Measurements from ENCODE around the gene RAB43. TPM values are rescaled to one million over a fixed set of nuclear protein-coding genes. Genes with fewer than 3 reads are reported as not detected.
"Not testable (repeated sequence)": the region's sequence is repeated elsewhere in the genome, so short reads cannot be mapped to it uniquely, and the experiment has no call there.

Gene RAB43
- polyA plus RNA-seq (2013), result 5.0 TPM

- WGBS (ENCODE audit: insufficient coverage), result 5% methylated on average over 47 of the region's 60 CpGs
These were observed at the start of gene RAB43 for GRCh38 chr3:129121792-129122411. Gene RAB43 (minus strand): TSS chr3:129121804. CDS start chr3:129121489, 315 bp downstream.

GRCh38 chr3:129166579-129167332, 45.2 kb upstream of the RAB43 start:
- 97% methylated on average over 10 of the region's 15 CpGs for WGBS (ENCODE audit: insufficient coverage)
- peaks cover 0 to 11% (median 10%) of the 10 kb centered on the region in 4 experiments for H3K4me1 ChIP-seq (ENCODE audit: control extremely low read depth in 1 of 4, control insufficient read depth in 4 of 4, insufficient read depth in 4 of 4, low read length in 3 of 4)
- H3K4me3 ChIP-seq (ENCODE audit: control insufficient read depth in 1 of 7, extremely low read depth in 1 of 7, insufficient read depth in 4 of 7, low read depth in 2 of 7, low read length in 6 of 7), result no peak overlapping the region
- H3K9me3 ChIP-seq (ENCODE audit: control extremely low read depth in 1 of 5, control insufficient read depth in 4 of 5, insufficient read depth in 2 of 5, low read depth in 1 of 5, low read length in 4 of 5), result no peaks in the 10 kb centered on the region
- H3K36me3 ChIP-seq (ENCODE audit: control insufficient read depth in 4 of 4, insufficient read depth in 4 of 4, low read length in 3 of 4), result peaks cover 27 to 55% (median 43%) of the 10 kb centered on the region in 4 experiments
- POLR2A ChIA-PET, result no interaction called here
- H3K27me3 ChIP-seq (replicated peaks in 2 of 5; ENCODE audit: control insufficient read depth in 4 of 5, insufficient read depth in 5 of 5, low read length in 4 of 5), result no peaks in the 10 kb centered on the region
- CTCF ChIA-PET, result interaction anchor here (0.9 to 2.0 kb wide), 4 partner anchors 11 to 155 kb away, joined by 3 to 7 read pairs (median 3); no protein-coding TSS in a partner anchor
- no peak overlapping the region for H3K27ac ChIP-seq (ENCODE audit: insufficient read depth in 1 of 2, low read depth in 1 of 2, low read length in 2 of 2, poor library complexity in 1 of 2, severe bottlenecking in 2 of 2)
- no peak for DNase-seq

More at GRCh38 chr3:129121792-129122411, at the start of gene RAB43:
- ChIA-PET CTCF (interaction anchor here (0.5 to 3.1 kb wide), 5 partner anchors 14 to 269 kb away, joined by 3 to 14 read pairs (median 4); no protein-coding TSS in a partner anchor), POLR2A (interaction anchor here (0.6 to 1.3 kb wide), 3 partner anchors 62 to 151 kb away, joined by 3 to 7 read pairs (median 4); partner anchors contain the start of gene CNBP)
- peaks cover 11 to 58% (median 46%) of the 10 kb centered on the region in 4 experiments for H3K4me1 ChIP-seq (ENCODE audit: control extremely low read depth in 1 of 4, control insufficient read depth in 4 of 4, insufficient read depth in 4 of 4, low read length in 3 of 4)
- peaks cover 0 to 6% (median 1%) of the 10 kb centered on the region in 4 experiments for H3K36me3 ChIP-seq (ENCODE audit: control insufficient read depth in 4 of 4, insufficient read depth in 4 of 4, low read length in 3 of 4)
- DNase-seq, result peak; percentile 81 to 88 (median 86)
- H3K27ac ChIP-seq (ENCODE audit: insufficient read depth in 1 of 2, low read depth in 1 of 2, low read length in 2 of 2, poor library complexity in 1 of 2, severe bottlenecking in 2 of 2), result peak within 1 kb of the TSS in 1 of 2 experiments; percentile 66
- H3K9me3 ChIP-seq (ENCODE audit: control extremely low read depth in 1 of 5, control insufficient read depth in 4 of 5, insufficient read depth in 2 of 5, low read depth in 1 of 5, low read length in 4 of 5), result no peaks in the 10 kb centered on the region
- H3K27me3 ChIP-seq (replicated peaks in 2 of 5; ENCODE audit: control insufficient read depth in 4 of 5, insufficient read depth in 5 of 5, low read length in 4 of 5), result no peaks in the 10 kb centered on the region
- H3K4me3 ChIP-seq (ENCODE audit: control insufficient read depth in 1 of 7, extremely low read depth in 1 of 7, insufficient read depth in 4 of 7, low read depth in 2 of 7, low read length in 6 of 7), result peak within 1 kb of the TSS; percentile 58 to 90 (median 78)

- H3K27ac ChIP-seq (ENCODE audit: insufficient read depth in 1 of 2, low read depth in 1 of 2, low read length in 2 of 2, poor library complexity in 1 of 2, severe bottlenecking in 2 of 2); DNase-seq; H3K27me3 ChIP-seq (replicated peaks in 2 of 5; ENCODE audit: control insufficient read depth in 4 of 5, insufficient read depth in 5 of 5, low read length in 4 of 5); H3K4me3 ChIP-seq (ENCODE audit: control insufficient read depth in 1 of 7, extremely low read depth in 1 of 7, insufficient read depth in 4 of 7, low read depth in 2 of 7, low read length in 6 of 7); H3K9me3 ChIP-seq (ENCODE audit: control extremely low read depth in 1 of 5, control insufficient read depth in 4 of 5, insufficient read depth in 2 of 5, low read depth in 1 of 5, low read length in 4 of 5): not testable (repeated sequence)
- Histone ChIP-seq H3K4me1 (ENCODE audit: control extremely low read depth in 1 of 4, control insufficient read depth in 4 of 4, insufficient read depth in 4 of 4, low read length in 3 of 4) (peaks cover 0 to 14% (median 12%) of the 10 kb centered on the region in 4 experiments), H3K36me3 (ENCODE audit: control insufficient read depth in 4 of 4, insufficient read depth in 4 of 4, low read length in 3 of 4) (peaks cover 19 to 44% (median 33%) of the 10 kb centered on the region in 4 experiments)
- ChIA-PET POLR2A (interaction anchor here (0.6 kb wide), 1 partner anchor 15 kb away, joined by 4 read pairs; no protein-coding TSS in a partner anchor), CTCF (interaction anchor here (0.8 to 1.4 kb wide), 3 partner anchors 14 to 154 kb away, joined by 3 read pairs; no protein-coding TSS in a partner anchor)
- 100% methylated on average over 4 of the region's 8 CpGs for WGBS (ENCODE audit: insufficient coverage)
These were observed 44.0 kb upstream of the RAB43 start for GRCh38 chr3:129165594-129165993.

DNA sequence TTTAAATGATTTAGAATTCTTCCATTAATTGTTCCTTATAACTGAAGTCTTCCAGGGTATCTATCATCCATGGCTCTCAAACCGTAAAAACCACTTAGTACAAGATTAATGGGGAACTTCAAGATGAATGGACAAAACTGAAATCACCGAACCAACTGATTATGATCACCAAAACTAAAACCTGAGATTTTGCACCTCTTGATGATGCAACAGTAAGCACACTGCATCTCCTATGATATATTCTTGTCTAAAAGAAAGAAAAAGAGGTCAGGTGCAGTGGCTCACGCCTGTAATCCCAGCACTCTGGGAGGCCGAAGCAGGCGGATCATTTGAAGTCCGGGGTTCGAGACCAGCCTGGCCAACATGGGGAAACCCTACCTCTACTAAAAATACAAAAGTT, 42.9 kb upstream of the RAB43 start:
- Histone ChIP-seq H3K27me3 (replicated peaks in 2 of 5; ENCODE audit: control insufficient read depth in 4 of 5, insufficient read depth in 5 of 5, low read length in 4 of 5) (no peaks in the 10 kb centered on the region), H3K9me3 (ENCODE audit: control extremely low read depth in 1 of 5, control insufficient read depth in 4 of 5, insufficient read depth in 2 of 5, low read depth in 1 of 5, low read length in 4 of 5) (no peaks in the 10 kb centered on the region), H3K36me3 (ENCODE audit: control insufficient read depth in 4 of 4, insufficient read depth in 4 of 4, low read length in 3 of 4) (peaks cover 9 to 33% (median 24%) of the 10 kb centered on the region in 4 experiments), H3K4me1 (ENCODE audit: control extremely low read depth in 1 of 4, control insufficient read depth in 4 of 4, insufficient read depth in 4 of 4, low read length in 3 of 4) (peaks cover 6 to 21% (median 20%) of the 10 kb centered on the region in 4 experiments), H3K27ac (ENCODE audit: insufficient read depth in 1 of 2, low read depth in 1 of 2, low read length in 2 of 2, poor library complexity in 1 of 2, severe bottlenecking in 2 of 2) (no peak overlapping the region), H3K4me3 (ENCODE audit: control insufficient read depth in 1 of 7, extremely low read depth in 1 of 7, insufficient read depth in 4 of 7, low read depth in 2 of 7, low read length in 6 of 7) (no peak overlapping the region)
- CTCF ChIA-PET, result interaction anchor here (0.6 kb wide), 1 partner anchor 142 kb away, joined by 4 read pairs; no protein-coding TSS in a partner anchor
- peak in 1 of 3 donors; percentile 20 for DNase-seq
- POLR2A ChIA-PET, result no interaction called here
- WGBS (ENCODE audit: insufficient coverage), result 100% methylated on average over 2 of the region's 7 CpGs

DNA sequence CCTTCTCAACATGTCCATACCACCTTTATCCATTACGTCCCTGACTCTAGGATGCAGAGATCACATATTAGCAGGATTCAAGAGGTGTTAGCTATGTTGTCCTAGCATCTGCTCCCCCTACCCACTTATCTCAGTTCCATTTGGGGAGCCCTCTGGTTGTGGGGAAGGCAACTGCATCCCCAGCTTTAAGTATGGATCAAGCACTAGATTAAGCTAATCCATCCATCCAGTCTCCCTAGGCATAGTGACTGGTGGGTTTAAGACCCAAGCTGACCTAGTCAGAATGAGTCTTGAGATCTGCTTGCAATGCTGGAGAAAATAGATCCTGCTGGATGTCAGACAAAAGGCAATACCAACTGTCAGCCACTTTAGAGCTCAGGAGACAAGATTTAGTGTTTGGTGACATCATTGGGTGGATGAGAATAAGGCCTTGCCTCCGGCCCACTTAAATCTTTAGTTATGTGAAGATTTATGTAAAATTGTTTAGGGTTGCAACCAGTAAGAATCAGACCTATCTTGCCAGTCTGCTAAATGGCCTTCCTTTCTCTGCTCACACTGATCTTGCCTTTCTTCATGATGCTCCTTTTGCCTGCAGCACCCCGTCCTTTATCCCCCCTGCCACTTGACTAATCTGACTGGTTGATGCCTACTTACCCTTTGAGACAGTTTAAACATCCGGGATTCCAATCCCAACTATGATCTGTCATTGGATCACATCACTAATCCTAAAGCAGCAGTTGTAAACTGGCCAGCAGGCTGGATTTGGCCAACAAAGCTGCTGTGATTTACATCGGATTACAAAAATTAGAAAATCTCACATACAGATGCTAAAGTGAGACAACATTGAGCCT, 41.4 kb upstream of the RAB43 start:
- H3K4me3 ChIP-seq (ENCODE audit: control insufficient read depth in 1 of 7, extremely low read depth in 1 of 7, insufficient read depth in 4 of 7, low read depth in 2 of 7, low read length in 6 of 7), result peak overlapping the region in 2 of 7 experiments; percentile 84 to 99

GRCh38 chr3:129161860-129162271, 40.3 kb upstream of the RAB43 start:
- ChIA-PET CTCF (interaction anchor here (0.7 to 2.8 kb wide), 20 partner anchors 9 to 281 kb away, joined by 3 to 24 read pairs (median 4); partner anchors contain the start of genes CNBP and RAB43), POLR2A (interaction anchor here (0.7 to 2.6 kb wide), 4 partner anchors 20 to 457 kb away, joined by 3 to 12 read pairs (median 4); partner anchors contain the start of gene CNBP)
- Histone ChIP-seq H3K27me3 (replicated peaks in 2 of 5; ENCODE audit: control insufficient read depth in 4 of 5, insufficient read depth in 5 of 5, low read length in 4 of 5) (no peaks in the 10 kb centered on the region), H3K27ac (ENCODE audit: insufficient read depth in 1 of 2, low read depth in 1 of 2, low read length in 2 of 2, poor library complexity in 1 of 2, severe bottlenecking in 2 of 2) (peak overlapping the region; percentile 94 to 97), H3K36me3 (ENCODE audit: control insufficient read depth in 4 of 4, insufficient read depth in 4 of 4, low read length in 3 of 4) (peaks cover 3 to 32% (median 20%) of the 10 kb centered on the region in 4 experiments), H3K4me3 (ENCODE audit: control insufficient read depth in 1 of 7, extremely low read depth in 1 of 7, insufficient read depth in 4 of 7, low read depth in 2 of 7, low read length in 6 of 7) (peak overlapping the region; percentile 84 to 99 (median 92)), H3K9me3 (ENCODE audit: control extremely low read depth in 1 of 5, control insufficient read depth in 4 of 5, insufficient read depth in 2 of 5, low read depth in 1 of 5, low read length in 4 of 5) (no peaks in the 10 kb centered on the region), H3K4me1 (ENCODE audit: control extremely low read depth in 1 of 4, control insufficient read depth in 4 of 4, insufficient read depth in 4 of 4, low read length in 3 of 4) (peaks cover 9 to 30% (median 22%) of the 10 kb centered on the region in 4 experiments)
- WGBS (ENCODE audit: insufficient coverage), result 2% methylated on average over 12 of the region's 12 CpGs
- DNase-seq, result peak in 2 of 3 donors; percentile 61 to 74

More for the DNA sequence above, 41.4 kb upstream of the RAB43 start:
- ChIA-PET CTCF (interaction anchor here (0.6 to 2.8 kb wide), 25 partner anchors 8 to 282 kb away, joined by 3 to 24 read pairs (median 4); partner anchors contain the start of genes CNBP, GP9 and RAB43), POLR2A (interaction anchor here (1.2 to 2.6 kb wide), 2 partner anchors 21 to 83 kb away, joined by 4 to 12 read pairs; partner anchors contain the start of gene CNBP)
- WGBS (ENCODE audit: insufficient coverage), result 92% methylated on average over 2 of the region's 5 CpGs
- H3K4me1 ChIP-seq (ENCODE audit: control extremely low read depth in 1 of 4, control insufficient read depth in 4 of 4, insufficient read depth in 4 of 4, low read length in 3 of 4), result peaks cover 9 to 30% (median 22%) of the 10 kb centered on the region in 4 experiments
- no peaks in the 10 kb centered on the region for H3K9me3 ChIP-seq (ENCODE audit: control extremely low read depth in 1 of 5, control insufficient read depth in 4 of 5, insufficient read depth in 2 of 5, low read depth in 1 of 5, low read length in 4 of 5)
- peaks cover 10 to 33% (median 22%) of the 10 kb centered on the region in 4 experiments for H3K36me3 ChIP-seq (ENCODE audit: control insufficient read depth in 4 of 4, insufficient read depth in 4 of 4, low read length in 3 of 4)
- peak overlapping the region in 1 of 2 experiments; percentile 97 for H3K27ac ChIP-seq (ENCODE audit: insufficient read depth in 1 of 2, low read depth in 1 of 2, low read length in 2 of 2, poor library complexity in 1 of 2, severe bottlenecking in 2 of 2)
- no peaks in the 10 kb centered on the region for H3K27me3 ChIP-seq (replicated peaks in 2 of 5; ENCODE audit: control insufficient read depth in 4 of 5, insufficient read depth in 5 of 5, low read length in 4 of 5)
- DNase-seq, result peak; percentile 31 to 48 (median 40)
